ENCODE measurements around the gene NEDD4L.
"Not testable (repeated sequence)": the region's sequence is repeated elsewhere in the genome, so short reads cannot be mapped to it uniquely, and the experiment has no call there.

Gene NEDD4L

DNA sequence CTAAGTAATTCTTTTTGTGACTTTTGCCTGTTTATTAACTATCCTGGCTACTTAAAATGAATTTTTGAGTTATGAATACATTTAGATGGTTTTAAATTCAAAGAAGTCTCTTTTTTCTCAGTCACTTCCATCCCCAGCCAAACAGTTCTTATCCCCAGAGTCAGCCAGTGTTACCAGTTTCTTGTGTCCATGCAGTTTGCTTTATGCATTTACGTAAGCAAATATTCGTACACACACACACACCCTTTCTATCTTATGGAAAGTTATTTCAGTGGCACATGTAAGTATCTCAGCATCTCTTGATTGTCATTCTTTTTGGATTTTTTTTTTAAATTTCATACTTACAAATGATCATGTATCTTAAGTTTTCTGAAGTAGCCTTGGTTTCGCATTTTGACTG, 113.2 kb downstream of the NEDD4L start:
- no peak for DNase-seq (ENCODE audit: low spot score)

DNA sequence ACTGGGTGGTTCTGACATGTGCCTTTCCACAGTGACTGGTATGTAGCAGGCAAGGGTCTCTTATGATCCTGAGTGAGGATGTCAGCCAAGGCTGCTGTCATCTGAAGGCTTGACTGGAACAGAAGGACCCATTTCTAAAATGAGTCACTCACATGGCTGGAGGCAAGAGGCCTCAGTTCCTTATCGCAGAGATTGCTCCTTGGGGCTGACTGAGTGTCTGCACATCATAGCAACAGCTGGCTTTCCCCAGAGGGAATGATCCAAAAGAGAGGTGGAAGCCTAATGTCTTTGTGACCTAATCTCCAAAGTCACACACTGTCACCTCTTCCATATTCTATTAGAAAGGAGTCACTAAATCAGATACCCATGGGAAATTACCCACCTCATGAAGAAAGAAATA, 114.0 kb downstream of the NEDD4L start:
- no peak for DNase-seq (ENCODE audit: low spot score)

DNA sequence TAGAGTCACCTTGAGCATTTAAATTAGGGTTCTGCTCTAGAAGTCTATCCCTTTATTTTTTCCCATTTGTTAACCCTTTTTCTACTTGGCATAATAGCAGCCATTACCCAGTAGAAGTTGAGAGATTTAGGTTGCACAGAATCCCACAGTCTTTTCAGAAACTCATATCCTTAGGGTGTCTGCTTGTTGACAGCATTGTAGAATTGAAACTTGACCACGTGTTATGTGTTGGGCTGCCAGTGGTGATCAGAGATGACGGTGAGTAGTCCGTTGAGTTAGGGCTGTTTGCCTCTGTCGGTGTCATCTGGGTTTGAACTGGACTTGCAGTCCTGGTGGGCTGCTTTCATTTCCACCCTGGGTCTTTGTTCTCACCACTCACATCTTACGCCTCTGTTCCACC, 114.4 kb downstream of the NEDD4L start:
- no peak for DNase-seq (ENCODE audit: low spot score)

DNA sequence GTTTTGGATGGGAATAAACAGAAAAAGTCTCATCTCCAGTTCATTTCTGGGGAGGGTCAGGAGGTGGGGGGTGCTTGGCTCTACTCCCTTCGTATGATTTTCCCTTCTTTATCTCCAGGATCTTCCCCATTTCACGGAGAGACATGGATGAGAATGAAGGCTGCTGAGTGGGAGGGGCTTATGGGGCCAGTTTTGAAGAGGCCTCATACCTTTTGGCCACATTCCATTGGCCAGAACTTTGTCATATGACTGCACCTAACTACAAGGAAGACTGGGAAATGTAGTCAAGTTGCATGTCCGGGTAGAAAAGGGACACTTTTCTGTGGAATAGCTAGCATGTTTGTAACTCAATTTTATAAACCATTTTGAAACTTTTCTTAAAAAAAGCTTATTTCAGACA, 117.6 kb downstream of the NEDD4L start:
- no peak for DNase-seq (ENCODE audit: low spot score)

DNA sequence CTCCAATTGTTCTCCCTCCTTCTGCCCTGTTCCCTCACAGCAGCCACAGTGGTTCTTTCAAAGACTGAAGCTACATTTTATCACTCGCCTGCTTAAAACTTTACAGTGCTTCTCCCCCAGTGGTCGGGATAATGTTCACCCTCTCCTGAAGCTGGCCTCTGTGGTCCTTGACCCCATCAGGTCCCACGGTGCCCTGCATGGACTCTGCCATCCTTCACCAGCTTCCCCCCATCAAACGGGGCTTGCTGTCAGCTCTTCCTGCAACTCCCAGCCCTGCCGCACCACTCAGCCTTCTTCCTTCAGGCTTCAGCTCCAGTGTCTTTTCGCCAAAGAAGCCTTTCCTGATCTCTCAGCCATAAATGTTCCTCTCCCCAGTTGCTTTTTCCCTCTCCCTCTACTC, 118.1 kb downstream of the NEDD4L start:
- no peak for DNase-seq (ENCODE audit: low spot score)

DNA sequence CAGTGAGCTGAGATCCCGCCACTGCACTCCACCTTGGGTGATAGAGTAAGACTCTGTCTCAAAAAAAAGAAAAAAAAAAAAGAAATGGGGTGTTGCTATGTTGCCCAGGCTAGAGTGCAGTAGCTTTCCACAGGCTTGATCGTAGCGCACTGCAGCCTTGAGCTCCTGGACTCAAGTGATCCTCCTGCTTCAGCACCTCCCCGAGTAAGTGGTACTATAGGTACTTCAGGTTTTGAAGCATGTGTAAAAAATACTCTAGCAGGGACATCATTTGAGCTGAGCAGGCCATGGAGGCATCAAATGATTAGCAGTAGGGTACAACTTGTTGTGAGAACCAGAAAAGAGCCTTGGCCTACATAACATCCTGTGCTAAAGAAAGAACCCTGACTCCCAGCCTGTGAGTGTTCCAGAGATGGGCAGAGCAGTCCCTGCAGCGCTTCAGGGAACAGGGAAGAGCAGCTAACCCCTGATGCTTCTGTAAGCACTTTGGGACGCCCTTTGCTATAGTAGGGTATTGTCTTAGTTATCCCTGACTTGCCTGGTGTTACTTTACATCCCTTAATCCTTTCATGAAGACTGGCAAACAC, 119.1 kb downstream of the NEDD4L start:
- no peak for DNase-seq (ENCODE audit: low spot score)

DNA sequence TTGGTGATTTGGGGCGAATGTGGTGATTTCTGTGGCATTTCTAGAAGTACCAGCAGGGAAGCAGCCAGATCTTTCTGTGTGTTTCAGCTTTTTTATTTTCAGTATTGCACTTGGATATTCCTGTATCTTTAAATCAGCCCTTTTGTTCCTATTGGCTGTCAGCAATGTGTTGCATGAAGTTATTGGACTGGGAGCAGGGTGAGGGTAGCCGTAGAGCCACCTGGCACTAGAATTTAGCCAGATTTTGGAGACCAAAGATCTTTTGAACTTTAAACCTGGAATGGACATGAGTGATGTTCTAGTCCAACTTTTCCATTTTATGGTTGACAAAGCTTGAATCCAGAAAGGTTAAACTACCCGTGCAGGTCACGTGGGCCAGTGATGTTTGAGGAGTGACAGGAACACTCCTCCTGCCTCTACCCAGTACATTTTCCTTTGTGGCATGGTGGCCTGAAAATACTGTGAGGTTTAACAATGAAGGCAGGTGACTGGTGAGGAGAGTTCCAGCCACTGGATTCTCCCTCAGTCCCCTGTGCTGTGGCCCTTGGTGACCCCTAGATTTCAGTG, 122.3 kb downstream of the NEDD4L start:
- no peak for DNase-seq (ENCODE audit: low spot score)

DNA sequence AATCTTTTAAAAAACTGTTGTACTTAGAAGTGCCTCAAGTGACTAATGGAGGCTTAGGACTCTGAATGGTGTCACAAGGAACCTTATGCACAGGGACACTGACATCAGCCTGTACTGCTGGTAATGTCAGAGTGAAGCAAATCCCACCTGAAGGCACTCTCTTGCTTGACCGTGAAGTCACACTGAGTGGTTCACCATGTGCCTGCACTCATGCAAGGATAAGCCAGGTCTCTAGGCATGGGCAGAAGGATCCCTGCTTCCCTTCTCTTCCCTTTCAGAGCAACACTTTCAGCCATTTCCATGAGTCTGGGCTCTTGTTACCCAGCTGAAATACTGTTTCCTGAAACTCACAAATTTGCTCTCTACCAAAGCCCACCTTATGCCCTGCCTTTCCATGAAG, 123.0 kb downstream of the NEDD4L start:
- DNase-seq (ENCODE audit: low spot score), result no peak

DNA sequence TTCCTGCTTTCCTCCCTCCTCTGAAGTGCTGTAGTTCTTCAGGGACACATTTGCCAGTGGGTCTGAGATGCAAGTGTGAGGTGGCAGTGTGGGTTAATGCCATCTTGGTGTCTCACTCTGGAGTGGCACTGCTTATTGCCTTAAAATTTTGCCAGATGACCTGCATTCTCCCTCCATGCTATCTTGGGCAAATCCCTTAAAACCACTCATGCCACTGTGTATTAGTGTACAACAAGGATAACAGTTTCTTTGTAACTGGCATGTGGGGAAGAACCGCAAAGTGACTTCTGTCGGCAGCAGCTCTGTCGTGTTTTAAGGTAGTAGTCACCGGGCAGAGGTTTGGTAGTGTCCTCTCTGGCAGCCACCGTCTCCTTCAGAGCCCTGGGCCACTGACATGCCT, 124.2 kb downstream of the NEDD4L start:
- no peak for DNase-seq (ENCODE audit: low spot score)

DNA sequence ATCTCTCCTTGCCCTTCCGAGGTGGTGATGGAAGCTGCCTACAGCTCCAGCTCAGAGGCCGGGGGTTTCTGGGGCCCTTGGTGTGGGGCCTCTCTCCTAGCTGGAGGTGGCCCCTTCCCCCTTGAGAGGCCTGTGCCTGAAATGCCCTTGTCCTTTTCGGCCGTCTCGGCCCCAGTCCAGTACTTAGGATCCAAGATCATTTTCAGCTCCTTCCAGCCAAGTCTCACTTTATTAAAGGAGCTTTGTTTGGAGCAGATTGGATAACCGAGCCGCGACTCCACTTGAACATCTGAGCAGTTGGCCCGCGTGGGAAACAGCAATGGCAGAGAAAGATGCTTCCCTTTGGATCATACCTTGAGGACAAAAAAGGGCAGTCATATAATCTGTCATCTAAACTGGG, 125.0 kb downstream of the NEDD4L start:
- DNase-seq (ENCODE audit: low spot score), result no peak

DNA sequence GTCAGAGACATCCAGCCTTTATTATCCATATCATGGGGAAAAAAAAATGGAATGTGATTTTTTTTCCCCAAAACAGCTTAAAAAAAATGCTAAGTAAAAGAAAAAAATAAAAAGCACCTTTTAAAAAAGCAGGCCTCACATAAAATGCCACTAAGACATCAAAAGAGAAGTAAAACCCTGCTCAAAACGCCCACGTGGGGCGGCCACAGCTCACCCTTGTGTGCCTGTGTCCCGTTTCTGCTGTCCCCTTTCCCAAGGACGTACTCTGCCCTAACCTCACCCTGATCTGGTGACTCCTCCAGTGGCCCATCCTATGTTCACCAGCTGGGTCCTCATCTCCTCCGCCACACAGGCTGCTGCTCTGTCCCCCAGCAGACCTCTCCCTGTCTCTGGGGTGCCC, 125.4 kb downstream of the NEDD4L start:
- no peak for DNase-seq (ENCODE audit: low spot score)

DNA sequence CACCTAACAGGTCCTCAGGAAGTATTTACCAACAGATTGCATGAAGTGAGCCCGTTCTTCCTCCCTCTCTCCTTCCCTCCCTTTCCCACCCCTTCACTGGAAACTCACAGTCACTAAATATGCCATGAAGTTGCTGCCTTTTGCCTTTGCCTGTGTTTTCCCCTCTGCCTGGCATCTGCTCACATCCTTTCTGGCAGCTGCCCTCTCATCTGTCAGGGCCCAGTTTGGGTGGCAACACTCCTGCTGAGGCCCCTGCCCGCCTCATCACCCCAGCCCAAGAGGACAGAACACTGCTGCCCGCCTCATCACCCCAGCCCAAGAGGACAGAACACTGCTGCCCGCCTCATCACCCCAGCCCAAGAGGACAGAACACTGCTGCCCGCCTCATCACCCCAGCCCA, 126.0 kb downstream of the NEDD4L start:
- not testable (repeated sequence) for DNase-seq (ENCODE audit: low spot score)

DNA sequence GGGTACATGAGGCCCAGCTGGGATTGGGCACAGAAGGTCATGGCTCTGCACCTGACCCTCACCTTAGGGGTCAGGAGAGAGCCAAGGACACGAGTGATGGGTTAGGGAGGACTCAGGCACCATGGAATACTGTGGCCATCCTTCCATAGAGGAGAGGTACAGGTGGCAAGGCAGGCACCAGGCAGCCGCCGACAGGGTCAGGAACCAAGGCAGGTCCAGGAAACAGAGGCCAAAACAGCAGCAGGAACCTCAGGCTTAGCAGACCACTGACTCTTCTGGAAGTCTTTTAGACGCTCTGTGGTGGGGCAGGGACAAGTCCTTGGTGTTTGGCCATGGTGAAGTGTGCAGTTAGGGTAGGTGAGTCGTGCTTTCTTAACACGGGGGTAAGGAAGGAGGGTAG, 128.0 kb downstream of the NEDD4L start:
- no peak for DNase-seq (ENCODE audit: low spot score)

DNA sequence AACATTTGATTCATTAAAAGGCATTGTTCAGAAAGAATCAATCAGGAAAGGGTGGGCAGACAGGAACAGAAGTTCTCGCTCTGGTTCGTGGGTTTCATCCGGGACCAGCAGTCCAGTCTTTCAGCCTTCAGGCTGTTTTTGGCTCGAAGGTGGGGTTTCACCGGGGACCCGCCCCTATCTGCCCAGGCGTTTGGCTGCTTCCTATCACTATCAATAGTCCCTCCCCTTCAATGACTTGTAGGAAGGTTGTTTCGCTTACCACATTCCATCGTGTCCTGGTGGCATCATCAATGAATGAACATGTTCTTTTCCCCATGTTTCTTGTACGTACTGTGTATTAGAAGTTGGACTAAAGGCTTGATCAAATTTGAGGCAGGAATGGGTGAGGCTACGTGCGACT, 130.3 kb downstream of the NEDD4L start:
- DNase-seq (ENCODE audit: low spot score), result no peak

DNA sequence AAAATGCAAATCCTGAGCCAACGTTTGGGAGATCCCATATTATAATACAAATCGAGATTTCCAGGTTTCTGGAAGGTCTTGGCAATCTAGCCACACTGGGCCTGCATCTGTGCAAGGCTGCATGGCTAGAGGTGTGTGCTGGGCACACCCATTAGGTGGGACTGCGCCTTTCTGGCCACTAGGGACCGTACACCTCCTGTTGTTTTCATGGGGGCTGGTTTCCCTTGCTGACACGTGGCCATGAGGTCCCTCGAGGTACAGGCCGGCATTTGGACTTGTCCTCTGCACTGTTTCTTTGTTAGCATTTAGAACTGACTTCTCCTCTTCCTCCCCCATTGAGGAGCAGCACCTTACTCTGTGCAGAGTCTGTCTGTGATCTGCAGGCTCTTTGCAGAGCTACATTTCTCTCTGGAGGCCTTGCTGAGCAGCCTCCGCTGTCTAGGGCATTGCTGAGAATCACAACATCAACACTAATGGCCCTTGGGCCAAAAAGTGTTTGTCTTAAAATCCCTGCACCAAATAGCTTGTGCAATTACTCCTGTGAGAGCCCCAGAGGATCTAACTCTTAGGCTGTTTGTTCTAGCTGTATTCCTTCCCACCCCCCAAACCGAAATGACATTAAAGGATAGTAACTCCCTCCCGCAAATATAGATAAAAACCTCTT, 131.2 kb downstream of the NEDD4L start:
- no peak for DNase-seq (ENCODE audit: low spot score)

DNA sequence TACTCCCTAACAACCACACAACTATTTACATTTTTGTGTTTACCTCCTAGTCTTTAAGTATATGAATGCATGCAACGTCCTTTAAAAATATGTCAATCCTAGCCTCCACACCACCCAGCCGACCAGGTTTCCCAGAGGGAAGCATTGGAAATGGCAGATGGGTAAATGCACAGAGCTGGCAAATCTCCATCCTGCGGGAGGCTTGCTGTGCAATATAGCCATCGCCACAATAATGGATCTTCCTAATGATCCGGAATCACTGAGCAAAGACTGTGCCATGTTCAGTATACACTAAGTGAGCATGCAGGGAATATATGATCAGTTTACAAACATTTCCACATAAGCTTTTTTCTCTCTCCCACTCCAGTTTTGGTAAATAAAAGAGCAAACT, 131.8 kb downstream of the NEDD4L start:
- no peak for DNase-seq (ENCODE audit: low spot score)

DNA sequence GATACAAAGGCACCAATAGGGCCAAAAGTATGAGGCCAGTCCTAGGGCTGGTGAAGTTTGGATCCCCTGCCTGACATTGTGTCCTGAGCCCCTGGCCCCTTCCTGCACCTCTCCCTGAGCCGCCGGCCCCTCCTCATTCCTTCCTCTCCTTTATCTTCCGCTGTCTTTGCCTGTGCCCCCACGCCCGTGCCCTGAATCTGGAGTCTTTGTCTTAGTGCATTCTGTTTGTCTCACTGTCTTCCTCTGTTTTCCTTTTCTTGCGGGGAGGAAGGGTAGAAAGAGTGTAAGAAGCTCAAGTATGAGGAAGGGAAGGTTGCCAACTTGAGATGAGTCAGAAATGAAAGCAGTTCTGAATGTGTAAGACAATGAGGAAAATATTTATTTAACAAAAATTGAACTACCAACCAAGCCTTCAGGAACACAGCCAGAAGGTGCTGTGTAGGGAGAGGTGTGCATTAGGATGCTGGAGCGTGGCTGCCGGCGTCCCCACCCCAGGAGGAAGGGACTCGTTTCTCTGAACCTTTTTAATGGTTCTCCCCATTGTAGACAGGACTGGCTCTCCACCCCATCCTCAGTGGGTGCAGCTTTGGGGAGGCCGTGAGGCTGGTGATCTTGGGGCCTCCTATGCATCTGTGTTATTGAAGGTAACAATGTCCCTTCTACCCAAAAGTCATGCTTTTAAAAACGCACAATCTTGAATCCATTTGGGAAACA, 133.1 kb downstream of the NEDD4L start:
- no peak for DNase-seq (ENCODE audit: low spot score)

DNA sequence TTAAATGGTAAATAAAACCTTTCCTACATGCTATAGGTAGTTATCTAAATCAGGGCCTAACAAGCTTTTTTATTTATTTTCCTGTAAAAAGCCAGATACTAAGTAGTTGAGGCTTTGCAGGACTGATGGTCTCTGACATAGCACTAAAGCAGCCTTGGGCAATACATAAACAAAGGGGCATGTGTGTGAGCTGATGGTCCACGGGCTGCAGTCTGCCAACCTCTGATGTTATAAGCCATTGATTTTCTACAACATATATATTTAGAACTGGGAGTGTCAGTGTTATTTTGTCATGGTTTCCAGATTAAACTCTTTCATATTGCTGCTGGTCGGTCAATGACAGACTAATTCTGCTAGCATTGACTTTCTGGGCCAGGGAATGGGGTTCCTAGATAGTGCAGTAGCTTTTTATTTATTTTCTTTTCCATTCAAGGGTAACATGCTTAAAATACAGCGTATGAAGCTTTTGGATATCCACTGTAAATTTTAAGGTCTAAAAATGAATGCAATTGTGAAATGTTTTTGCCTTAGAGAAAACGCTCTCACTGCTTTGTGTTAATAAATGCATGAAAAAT, 134.0 kb downstream of the NEDD4L start:
- no peak for DNase-seq (ENCODE audit: low spot score)

DNA sequence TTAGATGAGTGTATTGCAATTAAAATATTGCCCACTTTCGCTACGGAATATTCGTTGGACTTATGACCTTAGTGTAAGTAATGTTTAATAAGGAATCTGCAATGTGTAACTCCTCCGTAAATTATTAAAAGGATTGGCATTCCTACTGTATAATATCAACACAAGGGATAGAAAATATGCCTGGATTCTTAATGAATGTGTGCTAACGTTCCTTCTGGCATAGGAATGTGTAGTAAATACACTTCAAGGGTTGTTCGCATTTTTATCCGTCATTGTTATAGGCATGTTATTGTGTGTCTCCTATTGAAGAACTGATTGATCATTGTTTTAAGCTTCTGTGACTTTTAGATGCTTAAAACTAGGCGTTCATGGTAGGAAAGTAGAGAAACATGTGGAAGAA, 134.5 kb downstream of the NEDD4L start:
- DNase-seq (ENCODE audit: low spot score), result no peak

DNA sequence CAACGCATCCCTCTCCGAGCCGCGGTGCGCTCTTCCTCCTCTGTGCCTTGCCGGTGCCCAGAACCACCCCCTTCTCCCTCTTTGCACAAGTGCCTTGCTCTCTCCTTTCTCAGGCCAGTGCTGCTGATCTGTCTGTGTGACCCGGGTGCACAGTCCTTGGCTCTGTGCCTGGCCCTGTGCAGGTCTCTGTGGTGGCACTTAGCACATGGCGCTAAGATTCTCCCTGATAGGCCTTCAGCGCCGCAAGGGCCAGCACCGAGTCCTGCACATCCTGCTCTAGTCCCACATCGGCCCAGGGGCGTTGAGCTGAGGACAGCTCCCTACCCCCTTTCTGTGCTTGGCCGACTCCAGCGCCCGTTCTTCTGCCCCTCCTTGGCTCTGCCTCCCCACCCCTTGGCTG, 136.1 kb downstream of the NEDD4L start:
- no peak for DNase-seq (ENCODE audit: low spot score)

DNA sequence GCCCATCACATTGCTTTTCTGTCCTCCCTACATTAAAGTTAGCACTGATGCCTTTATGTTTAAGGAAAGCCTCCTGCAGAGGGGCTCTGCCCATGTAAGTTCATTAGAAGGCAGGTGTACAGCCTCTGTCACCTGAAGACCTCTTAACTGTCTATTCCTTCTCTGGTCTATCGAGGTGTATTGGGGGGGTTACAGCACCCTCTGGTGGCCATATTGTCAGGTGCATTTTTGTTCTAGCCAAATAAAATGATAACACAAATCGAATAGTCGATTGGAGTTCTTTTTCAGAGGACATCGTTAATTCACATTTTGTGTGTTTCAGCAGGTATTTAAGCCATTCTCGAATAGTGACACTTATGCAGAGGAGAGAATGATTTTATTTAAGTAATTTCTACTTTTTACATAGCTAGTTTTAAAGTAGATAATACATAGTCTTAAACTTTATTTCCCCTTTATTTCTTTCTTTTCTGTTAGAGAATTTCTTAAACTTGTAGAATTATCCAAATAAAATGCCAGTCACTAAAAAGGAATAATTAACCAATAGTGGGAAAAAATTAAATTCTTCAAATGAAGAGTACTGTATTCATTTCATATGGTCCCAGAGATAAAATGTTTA, 136.8 kb downstream of the NEDD4L start:
- DNase-seq (ENCODE audit: low spot score), result peak; percentile 61

DNA sequence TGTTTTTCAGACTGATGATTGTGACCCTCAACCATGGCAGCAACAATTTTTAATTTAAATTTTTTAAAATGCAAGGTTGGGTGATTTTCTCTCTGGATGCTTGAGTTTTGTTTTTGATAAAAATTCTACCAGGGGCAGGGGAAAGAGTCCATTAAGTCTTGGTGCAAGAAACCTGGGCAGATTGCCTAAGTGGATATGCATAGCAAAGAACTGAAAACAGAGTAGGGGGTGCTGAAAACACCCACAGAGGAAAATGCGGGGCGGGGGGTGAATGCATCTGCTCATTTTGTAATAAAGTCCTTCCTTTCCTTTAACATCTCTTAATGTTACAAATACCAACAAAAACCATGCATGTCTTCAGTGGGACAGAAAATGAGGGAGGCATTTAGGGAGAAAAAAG, 138.0 kb downstream of the NEDD4L start:
- DNase-seq (ENCODE audit: low spot score), result no peak

DNA sequence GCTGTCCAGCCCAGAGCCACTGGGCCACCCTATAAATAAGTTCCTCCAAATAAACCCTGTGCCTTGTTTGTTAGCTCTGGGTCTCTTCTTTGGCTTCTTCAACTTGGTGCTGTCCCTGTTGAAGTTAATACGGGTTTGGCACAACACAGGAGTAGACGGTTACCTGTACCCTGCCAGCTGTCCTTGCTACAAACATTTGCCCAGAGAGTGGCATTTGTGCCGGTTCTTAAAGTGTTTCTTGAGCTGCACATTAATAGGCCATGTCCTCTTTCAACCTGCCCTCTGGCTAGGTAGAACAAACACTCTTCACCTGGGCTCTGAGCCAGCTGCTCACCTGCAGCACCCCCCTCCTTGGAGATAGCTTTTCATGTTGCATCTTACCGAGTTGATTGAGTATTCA, 139.2 kb downstream of the NEDD4L start:
- DNase-seq (ENCODE audit: low spot score), result no peak

Measured in activated CD4-positive, alpha-beta T cell treated with anti-CD3 and anti-CD28 coated beads, Interleukin-2, Interleukin-4, amounts not matched to agents 100 ng/mL and 50 ng/mL, durations not matched to agents 16 hours and 8 hours (primary cell).